Activated T-cell treated with anti-CD3 and anti-CD28 coated beads for 24 hours (primary cell): ENCODE measurements around the gene AKR1D1.
"Not testable (repeated sequence)": the region's sequence is repeated elsewhere in the genome, so short reads cannot be mapped to it uniquely, and the experiment has no call there.

Source experiments
- DNase-seq: peaks from one replicate; pipeline ENCODE4 v3.0.0-alpha.2; 2020; ENCODE audit warnings: low read depth

Gene AKR1D1

DNA sequence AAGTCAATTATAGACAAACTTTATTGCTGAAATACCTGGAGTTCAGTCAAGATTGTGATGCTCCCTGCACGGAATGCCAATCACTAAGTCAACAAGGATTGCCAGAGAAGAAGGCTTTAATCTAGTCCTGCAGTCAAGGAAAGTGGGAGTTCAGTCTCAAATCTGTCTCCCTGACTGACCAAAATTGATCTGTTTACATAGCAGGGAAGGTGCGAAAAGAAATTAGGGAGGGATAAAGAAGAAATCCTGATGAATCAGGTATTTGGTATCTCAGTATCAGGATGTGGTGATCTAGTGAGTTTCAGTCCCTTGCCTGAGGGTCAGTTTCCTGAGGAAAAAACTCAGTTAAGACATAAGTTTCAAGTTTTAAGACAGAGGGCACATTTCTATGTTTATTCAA lies 2.1 kb upstream of the AKR1D1 start:
- no peak for DNase-seq

DNA sequence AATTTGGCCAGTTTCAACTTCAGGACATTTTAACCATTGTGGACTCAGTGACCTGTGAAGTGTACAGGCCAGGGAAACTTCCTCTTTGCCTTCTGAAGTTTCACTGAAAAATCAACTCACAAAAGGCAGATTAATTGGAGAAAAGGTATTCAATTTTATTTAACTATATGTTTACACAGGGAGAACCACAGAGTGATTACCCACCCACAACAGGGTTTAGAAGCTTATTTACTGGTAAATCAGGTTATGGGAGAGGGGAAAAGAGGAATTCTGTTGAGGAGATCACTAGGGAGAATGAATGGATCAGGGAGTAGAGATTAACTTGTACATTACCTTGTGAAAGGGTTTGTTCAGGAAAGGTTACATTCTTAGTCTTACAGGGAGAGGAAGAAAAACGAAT lies 1.7 kb upstream of the AKR1D1 start:
- no peak for DNase-seq

- no peak for DNase-seq
Observed at GRCh38 chr7:138075350-138075749, 909 bp upstream of the AKR1D1 start.

GRCh38 chr7:138075786-138076185 lies 473 bp upstream of the AKR1D1 start:
- DNase-seq = not testable (repeated sequence)

DNA sequence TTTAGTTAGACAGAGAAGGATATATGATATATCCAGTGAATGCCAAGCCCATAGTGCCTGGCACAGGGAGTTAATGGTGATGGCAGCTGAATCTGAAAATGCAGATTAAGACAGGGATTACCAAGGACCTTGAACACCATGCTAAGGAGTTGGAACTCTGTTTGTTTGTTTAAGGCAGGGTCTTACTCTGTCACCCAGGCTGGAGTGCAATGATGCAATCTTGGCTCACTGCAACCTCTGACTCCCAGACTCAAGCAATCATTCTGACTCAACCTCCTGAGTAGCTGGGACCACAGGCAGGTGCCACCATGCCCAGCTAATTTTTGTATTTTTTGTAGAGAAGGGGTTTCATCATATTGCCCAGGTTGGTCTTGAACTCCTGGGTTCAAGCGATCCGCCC lies 1.6 kb downstream of the AKR1D1 start:
- DNase-seq = no peak

DNA sequence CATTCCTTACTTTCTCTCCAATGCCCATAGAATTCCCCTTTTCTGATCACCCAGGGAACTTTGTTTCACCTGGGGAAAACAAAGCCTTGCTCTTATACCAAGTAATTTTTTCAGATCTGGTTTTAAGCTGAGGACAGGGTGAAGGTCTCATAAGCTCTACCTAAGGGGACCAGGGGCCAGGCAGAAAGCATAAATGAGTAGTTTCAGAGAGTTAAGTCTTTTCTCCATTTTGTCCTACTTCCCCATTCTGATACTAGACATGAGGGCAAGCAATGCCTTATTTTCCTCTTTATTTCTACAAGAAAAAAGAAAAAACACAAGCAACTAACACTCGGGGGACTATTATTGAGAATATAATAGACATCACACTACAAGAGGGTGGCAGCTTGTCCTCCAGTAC lies 2.9 kb downstream of the AKR1D1 start:
- no peak for DNase-seq

GRCh38 chr7:138081868-138082267 lies 5.6 kb downstream of the AKR1D1 start:
- DNase-seq = no peak

DNA sequence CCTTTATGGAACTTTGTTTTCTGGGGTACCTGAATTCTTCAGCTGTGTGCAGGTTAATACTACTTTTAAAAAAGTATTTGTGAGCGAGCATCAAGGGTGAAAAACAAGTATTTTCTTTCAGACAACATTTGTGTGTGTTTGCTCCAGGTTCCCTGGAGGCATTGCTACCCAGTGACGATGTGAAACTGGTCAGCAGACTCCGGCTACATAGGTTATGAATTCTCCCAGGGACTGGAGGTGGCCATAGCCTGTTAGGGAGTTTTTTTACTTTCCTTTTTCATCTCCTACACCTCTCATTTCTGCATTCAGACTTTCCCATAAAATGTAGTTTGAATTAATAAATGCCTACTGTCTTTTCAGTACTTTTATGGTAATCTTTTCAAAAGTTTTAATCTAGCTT lies 7.6 kb downstream of the AKR1D1 start:
- DNase-seq = no peak

- DNase-seq = no peak
Observed at GRCh38 chr7:138086563-138087270, 10.5 kb downstream of the AKR1D1 start.

- no peak for DNase-seq
Observed at GRCh38 chr7:138089080-138089901, 13.0 kb downstream of the AKR1D1 start.

DNA sequence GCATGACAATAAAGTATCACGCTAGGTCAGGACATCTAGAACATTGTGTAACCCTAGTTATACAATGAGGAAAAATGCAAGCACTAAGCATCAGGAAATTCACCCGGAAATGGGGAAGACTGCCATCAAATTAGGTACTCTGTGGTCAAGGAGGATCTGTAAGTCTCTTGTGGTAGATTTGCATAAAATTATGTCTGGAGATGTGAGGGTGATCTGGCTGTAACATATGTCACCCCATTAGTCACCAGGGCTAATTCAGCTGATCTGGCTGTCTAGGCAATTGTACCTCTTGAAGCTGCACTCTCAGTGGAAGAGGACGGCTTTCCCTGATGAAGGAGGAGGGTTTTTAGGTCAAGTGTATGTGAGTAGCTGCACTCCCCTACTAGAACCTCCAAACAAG lies 14.8 kb downstream of the AKR1D1 start:
- no peak for DNase-seq

DNA sequence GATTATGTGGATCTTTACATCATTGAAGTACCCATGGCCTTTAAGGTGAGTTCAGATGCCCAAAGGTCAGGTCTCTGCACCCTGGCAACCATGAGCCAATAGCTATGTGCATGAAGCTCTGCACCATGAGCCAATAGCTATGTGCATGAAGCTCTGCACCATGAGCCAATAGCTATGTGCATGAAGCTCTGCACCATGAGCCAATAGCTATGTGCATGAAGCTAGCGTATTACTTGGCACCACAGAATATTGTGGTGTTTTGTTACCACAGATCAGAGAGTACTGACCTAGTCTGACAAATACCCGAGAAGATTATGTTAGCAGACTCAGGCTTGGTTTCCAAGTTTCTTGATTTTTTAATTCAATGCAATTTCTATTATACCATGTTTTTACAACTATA lies 15.6 kb downstream of the AKR1D1 start:
- DNase-seq = not testable (repeated sequence)

DNA sequence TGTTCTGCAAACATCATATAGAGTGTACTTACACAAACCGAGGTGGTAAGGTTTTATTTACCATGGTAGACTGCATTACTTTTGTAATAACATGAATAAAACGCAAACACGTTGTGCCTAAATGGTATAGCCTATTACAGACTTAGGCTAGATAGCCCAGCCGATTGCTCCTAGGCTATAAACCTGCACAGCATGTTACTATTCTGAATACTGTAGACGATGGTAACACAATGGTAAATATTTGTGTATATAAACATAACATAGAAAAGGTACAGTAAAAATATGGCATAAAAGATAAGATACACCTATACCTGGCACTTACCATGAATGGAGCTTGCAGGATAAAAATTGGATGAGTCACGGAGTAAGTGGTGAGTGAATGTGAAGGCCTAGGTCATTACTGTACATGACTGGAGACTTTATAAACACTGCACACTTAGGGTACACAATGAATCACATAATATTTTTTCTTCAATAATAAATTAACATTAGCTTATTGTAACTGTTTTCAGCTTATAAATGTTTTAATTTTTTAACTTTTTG lies 16.3 kb downstream of the AKR1D1 start:
- no peak for DNase-seq

GRCh38 chr7:138095972-138096935 lies 20.0 kb downstream of the AKR1D1 start:
- no peak for DNase-seq

DNA sequence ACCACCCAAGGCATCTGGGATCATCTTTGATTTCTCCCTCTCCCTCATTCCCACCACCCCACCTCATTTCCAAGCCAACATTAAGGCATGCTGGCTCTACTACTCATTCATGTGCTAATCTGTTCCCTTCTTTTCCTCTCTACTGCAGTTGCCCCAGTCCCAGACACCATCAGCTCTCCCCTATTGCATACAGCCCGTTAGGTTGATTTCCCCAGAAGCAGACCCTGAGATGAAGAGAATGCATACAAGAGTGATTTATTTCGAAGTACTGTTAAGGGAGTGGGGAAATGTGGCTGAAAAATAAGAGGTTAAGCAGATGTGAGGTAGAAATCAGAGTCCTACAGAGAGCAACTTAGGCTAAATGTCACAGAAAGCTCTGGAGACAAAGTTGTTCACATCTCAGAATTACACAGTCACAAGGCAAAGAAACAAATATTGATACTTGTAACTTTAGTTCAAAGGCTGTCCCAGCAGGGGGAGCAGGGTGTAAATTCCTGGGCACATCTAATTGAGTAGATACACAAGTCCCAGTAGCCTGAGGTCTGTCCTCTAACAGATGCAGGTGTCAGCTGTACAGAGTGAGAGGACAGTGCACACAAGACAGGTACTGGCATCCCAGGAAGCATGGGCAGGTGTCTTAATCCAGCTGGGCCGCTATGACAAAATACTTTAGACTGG lies 20.9 kb downstream of the AKR1D1 start:
- DNase-seq = no peak

DNA sequence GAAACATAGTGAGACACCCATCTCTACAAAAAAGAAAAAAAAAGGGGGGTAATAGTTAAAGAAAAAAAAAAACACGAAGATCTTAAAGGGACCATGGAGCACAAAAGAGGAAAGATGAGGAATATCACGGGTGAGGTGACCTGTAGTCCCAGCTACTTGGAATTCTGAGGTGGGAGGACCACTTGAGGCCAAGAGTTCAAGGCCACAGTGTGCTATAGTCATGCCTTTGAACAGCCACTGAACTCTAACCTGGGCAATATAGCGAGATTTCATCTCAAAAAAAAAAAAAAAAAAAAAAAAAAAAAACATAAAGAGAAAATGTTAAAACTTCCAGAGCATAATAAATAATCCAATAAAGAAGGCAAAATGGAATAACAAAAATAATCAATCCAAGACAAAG lies 23.6 kb downstream of the AKR1D1 start:
- no peak for DNase-seq

GRCh38 chr7:138105221-138105620 lies 29.0 kb downstream of the AKR1D1 start:
- no peak for DNase-seq

DNA sequence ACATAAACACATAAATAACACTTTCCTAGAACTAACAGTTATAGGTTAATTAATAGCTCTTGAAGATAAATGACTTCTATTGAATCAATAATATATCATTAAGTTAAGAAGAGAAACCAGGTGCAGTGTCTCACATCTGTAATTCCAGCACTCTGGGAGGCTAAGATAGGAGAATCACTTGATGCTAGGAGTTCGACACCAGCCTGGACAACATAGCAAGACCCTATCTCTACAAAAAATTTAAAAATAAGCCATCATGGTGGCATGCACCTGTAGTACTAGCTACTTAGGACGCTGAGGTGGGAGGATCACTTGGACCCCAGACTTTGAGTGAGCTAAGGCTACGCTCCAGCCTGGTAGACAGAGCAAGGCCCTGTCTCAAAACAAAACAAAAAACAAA lies 38.8 kb downstream of the AKR1D1 start:
- no peak for DNase-seq

DNA sequence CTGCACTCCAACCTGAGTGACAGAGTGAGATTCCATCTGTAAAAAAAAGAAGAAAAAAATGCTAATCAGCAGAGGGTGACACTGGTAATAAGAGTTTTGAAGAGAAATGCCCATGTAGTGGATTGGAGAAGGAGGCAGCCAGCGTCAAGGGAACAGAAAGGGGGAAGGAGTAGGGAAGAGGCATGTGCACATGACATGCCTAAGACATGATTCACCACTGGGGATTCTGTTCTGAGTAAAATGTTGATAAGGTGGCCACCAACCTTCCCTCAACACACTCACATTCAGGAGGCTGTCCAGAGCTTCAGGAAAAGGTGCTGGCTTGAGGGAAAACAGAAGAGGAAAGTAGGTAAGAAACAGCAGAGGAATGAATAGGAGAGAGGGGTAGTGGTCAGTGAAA lies 39.9 kb downstream of the AKR1D1 start:
- DNase-seq = no peak

DNA sequence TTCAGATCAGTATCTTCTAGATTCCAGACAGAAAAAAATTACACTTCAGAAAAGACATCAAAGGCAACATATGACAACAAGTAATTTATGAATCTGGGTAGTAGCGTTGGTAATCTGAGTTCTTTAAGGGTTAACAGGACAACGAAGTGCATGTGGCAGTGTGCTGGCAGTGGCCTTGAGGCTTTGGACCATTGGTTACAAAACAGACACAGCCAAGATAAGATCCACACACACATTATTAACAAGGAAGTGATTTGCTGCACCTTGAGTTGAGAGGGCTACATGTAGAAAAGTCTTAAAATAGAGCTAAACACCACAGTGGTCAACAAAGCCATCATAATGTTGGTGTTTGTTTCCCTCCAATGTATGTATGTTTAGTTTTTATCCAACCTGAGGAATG lies 40.6 kb downstream of the AKR1D1 start:
- DNase-seq = no peak

DNA sequence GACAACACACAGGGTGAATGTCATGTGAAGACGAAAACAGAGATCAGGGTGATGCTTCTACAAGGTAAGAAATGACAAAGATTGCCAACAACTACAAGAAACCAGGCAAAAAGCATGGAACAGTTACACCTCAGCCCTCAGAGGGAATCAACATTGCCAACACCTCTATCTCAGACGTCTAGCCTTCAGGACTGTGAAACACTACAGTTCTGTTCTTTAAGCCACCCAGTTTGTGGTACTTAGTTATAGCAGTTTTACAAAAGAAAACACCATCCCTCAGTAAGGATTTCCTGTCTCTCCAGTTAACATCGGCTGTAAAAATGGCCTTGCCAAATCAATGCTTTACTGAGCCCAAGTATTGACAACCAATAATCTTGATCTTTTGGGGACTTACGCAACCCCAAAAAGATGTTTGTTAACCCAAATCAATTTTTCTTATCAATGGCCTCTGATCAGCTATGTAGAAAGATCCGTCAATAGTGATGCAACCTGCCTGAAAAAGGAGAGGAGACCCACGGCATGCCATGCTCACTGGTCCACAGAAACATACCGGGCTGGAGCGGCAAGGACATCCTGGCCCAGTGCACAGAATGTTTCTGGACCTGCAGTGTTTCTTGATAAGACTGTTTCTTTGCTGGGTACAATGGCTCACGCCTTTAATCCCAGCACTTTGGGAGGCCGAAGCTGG lies 44.0 kb downstream of the AKR1D1 start:
- no peak for DNase-seq
